HEK293 (cell line): Measurements from ENCODE around the gene RAB11A.

ENCODE experiments used
- WT1 ChIP-seq: fragments of 450-650 bp; formaldehyde crosslinking; IDR thresholded peaks from 2 replicates; pipeline ENCODE4 v1.5.1; 2016; ENCODE audit warnings: missing biosample characterization, missing genetic modification characterization
- YY1 ChIP-seq: fragments of 450-650 bp; formaldehyde crosslinking; IDR thresholded peaks from 2 replicates; pipeline ENCODE4 v1.5.1; 2018; ENCODE audit warnings: missing biosample characterization, missing genetic modification characterization
- ZNF140 ChIP-seq: fragments of 450-650 bp; formaldehyde crosslinking; IDR thresholded peaks from 2 replicates; pipeline ENCODE4 v1.5.1; 2016; ENCODE audit warnings: missing biosample characterization, missing genetic modification characterization
- ZNF366 ChIP-seq: fragments of 450-650 bp; formaldehyde crosslinking; conservative IDR thresholded peaks from 2 replicates; pipeline ENCODE4 v1.5.1; 2016; ENCODE audit warnings: missing biosample characterization, missing genetic modification characterization
- ZNF37A ChIP-seq: fragments of 450-650 bp; IDR thresholded peaks from 2 replicates; pipeline ENCODE4 v1.5.1; 2018; ENCODE audit warnings: missing biosample characterization, missing genetic modification characterization
- ZNF394 ChIP-seq: fragments of 450-650 bp; formaldehyde crosslinking; IDR thresholded peaks from 2 replicates; pipeline ENCODE4 v1.5.1; 2016; ENCODE audit warnings: missing biosample characterization, missing genetic modification characterization, mild to moderate bottlenecking, moderate library complexity, borderline replicate concordance
- ZNF530 ChIP-seq: fragments of 450-650 bp; formaldehyde crosslinking; IDR thresholded peaks from 2 replicates; pipeline ENCODE4 v1.5.1; 2016; ENCODE audit warnings: low read depth, missing biosample characterization, missing genetic modification characterization
- ZNF747 ChIP-seq: fragments of 450-650 bp; formaldehyde crosslinking; IDR thresholded peaks from 2 replicates; pipeline ENCODE4 v1.5.1; 2016; ENCODE audit warnings: missing biosample characterization, missing genetic modification characterization
- ZNF76 ChIP-seq: fragments of 450-650 bp; formaldehyde crosslinking; IDR thresholded peaks from 2 replicates; pipeline ENCODE4; 2016; ENCODE audit warnings: low read depth, missing biosample characterization, missing genetic modification characterization, borderline replicate concordance
- TF ChIP-seq, protein P1 (sequence below): fragments of 450-650 bp; formaldehyde crosslinking; IDR thresholded peaks from 2 replicates; pipeline ENCODE4 v1.5.1; 2016; ENCODE audit warnings: missing biosample characterization, missing genetic modification characterization
- TF ChIP-seq, protein P2 (sequence below): fragments of 450-650 bp; formaldehyde crosslinking; IDR thresholded peaks from 2 replicates; pipeline ENCODE4 v1.5.1; 2016; ENCODE audit warnings: missing biosample characterization, missing genetic modification characterization
- TF ChIP-seq, protein P3 (sequence below): fragments of 450-650 bp; formaldehyde crosslinking; IDR thresholded peaks from 2 replicates; pipeline ENCODE4 v1.5.1; 2017; ENCODE audit warnings: missing biosample characterization, missing genetic modification characterization

DNA sequence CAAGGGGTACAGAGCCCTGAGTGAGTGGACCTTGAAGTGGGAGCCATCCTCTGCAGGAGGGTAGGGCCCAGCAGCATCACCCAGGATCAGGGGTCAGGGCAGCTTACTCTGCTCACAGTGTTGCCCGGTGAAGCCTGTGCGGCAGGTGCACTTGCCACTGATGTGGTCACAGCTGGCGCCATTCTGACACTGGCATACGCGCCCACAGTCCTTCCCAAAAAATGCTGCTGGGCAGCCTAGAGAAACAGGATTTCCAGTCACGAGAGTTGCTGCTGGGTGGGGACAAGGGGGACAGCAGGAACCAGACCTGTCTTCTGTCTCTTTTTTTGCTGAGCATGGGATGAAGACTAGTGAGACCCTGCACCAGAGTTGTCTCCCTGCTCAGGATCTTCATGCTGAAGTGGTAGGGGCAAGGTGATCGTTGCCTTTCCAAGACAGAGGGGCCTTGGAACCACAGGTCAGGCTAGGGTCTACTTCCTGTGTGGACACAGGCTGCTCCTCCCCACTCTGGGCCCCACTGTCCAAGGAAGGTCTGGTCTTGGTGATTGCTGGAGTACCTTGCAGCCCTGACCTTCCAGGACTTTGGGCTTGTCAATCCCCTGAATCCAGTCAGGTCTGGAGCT is 46.9 kb downstream of the RAB11A start:
- TF ChIP-seq, protein P1, sequence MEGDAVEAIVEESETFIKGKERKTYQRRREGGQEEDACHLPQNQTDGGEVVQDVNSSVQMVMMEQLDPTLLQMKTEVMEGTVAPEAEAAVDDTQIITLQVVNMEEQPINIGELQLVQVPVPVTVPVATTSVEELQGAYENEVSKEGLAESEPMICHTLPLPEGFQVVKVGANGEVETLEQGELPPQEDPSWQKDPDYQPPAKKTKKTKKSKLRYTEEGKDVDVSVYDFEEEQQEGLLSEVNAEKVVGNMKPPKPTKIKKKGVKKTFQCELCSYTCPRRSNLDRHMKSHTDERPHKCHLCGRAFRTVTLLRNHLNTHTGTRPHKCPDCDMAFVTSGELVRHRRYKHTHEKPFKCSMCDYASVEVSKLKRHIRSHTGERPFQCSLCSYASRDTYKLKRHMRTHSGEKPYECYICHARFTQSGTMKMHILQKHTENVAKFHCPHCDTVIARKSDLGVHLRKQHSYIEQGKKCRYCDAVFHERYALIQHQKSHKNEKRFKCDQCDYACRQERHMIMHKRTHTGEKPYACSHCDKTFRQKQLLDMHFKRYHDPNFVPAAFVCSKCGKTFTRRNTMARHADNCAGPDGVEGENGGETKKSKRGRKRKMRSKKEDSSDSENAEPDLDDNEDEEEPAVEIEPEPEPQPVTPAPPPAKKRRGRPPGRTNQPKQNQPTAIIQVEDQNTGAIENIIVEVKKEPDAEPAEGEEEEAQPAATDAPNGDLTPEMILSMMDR: no peak
- TF ChIP-seq ZNF366 (tag by site-specific recombination): no peak
- no peak for TF ChIP-seq ZNF530
- TF ChIP-seq ZNF394 (tag by site-specific recombination): no peak
- TF ChIP-seq, protein P2, sequence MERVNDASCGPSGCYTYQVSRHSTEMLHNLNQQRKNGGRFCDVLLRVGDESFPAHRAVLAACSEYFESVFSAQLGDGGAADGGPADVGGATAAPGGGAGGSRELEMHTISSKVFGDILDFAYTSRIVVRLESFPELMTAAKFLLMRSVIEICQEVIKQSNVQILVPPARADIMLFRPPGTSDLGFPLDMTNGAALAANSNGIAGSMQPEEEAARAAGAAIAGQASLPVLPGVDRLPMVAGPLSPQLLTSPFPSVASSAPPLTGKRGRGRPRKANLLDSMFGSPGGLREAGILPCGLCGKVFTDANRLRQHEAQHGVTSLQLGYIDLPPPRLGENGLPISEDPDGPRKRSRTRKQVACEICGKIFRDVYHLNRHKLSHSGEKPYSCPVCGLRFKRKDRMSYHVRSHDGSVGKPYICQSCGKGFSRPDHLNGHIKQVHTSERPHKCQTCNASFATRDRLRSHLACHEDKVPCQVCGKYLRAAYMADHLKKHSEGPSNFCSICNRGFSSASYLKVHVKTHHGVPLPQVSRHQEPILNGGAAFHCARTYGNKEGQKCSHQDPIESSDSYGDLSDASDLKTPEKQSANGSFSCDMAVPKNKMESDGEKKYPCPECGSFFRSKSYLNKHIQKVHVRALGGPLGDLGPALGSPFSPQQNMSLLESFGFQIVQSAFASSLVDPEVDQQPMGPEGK (tag by site-specific recombination): no peak
- TF ChIP-seq YY1: no peak
- TF ChIP-seq ZNF76 (tag by site-specific recombination): no peak
- TF ChIP-seq ZNF747 (tag by site-specific recombination): no peak
- no peak for TF ChIP-seq WT1 (tag by site-specific recombination)
- no peak for TF ChIP-seq ZNF37A (tag by site-specific recombination)
- no peak for TF ChIP-seq ZNF140 (tag by site-specific recombination)
- TF ChIP-seq, protein P3, sequence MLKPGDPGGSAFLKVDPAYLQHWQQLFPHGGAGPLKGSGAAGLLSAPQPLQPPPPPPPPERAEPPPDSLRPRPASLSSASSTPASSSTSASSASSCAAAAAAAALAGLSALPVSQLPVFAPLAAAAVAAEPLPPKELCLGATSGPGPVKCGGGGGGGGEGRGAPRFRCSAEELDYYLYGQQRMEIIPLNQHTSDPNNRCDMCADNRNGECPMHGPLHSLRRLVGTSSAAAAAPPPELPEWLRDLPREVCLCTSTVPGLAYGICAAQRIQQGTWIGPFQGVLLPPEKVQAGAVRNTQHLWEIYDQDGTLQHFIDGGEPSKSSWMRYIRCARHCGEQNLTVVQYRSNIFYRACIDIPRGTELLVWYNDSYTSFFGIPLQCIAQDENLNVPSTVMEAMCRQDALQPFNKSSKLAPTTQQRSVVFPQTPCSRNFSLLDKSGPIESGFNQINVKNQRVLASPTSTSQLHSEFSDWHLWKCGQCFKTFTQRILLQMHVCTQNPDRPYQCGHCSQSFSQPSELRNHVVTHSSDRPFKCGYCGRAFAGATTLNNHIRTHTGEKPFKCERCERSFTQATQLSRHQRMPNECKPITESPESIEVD: no peak
